Measurements from ENCODE around the gene STEEP1. TPM values are rescaled to one million over a fixed set of nuclear protein-coding genes. Genes with fewer than 3 reads are reported as not detected.
"Not testable (repeated sequence)": the region's sequence is repeated elsewhere in the genome, so short reads cannot be mapped to it uniquely, and the experiment has no call there.

Gene STEEP1
- total RNA-seq, 4 donors from 2014 or later: 20.2 to 26.0 (median 22.5) TPM

DNA sequence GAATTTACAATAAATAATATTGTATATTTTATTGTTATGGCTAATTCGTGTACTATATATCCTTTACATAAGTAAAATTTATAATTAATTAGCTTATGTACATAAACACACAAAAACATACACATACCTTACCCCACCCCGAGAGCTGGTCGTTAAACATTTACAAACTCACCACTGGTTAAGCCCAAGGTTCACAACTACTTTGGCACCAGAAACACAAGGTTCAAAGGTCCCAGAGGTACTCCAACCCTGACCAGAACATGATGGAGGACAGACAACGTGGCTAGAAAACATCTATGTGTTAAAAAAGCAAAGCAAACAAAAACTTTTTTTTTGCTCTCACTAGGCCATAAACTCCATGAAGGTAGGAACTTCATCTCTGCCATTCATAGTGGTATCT lies 59.3 kb downstream of the STEEP1 start:
- Histone ChIP-seq H3K4me3 (no peak overlapping the region), H3K27ac (no peak overlapping the region), H3K36me3 (no peaks in the 10 kb centered on the region), H3K4me1 (peaks cover 0 to 5% (median 0%) of the 10 kb centered on the region in 3 donors), H3K9me3 (no peaks in the 10 kb centered on the region), H3K27me3 (no peaks in the 10 kb centered on the region)
- TF ChIP-seq EP300 (IDR thresholded peaks at IDR 0.05) (no peak), POLR2A (IDR thresholded peaks at IDR 0.05) (no peak), POLR2AphosphoS5 (IDR thresholded peaks at IDR 0.05) (no peak), CTCF (IDR thresholded peaks at IDR 0.05) (no peak)
- WGBS, 2 donors (ENCODE audit: low coverage in 1 of 2): 73 to 82% methylated on average over 4 of the region's 4 CpGs
- ATAC-seq: no peak

- not testable (repeated sequence) for ATAC-seq, H3K36me3 ChIP-seq, H3K27me3 ChIP-seq, H3K27ac ChIP-seq, H3K9me3 ChIP-seq, H3K4me1 ChIP-seq, H3K4me3 ChIP-seq
- 85% methylated on average over 7 of the region's 10 CpGs; no CpG with 5 or more reads in 1 of the 2 donors for WGBS, 2 donors (ENCODE audit: low coverage in 1 of 2)
These were observed 60.1 kb downstream of the STEEP1 start for GRCh38 chrX:119505145-119505544.

DNA sequence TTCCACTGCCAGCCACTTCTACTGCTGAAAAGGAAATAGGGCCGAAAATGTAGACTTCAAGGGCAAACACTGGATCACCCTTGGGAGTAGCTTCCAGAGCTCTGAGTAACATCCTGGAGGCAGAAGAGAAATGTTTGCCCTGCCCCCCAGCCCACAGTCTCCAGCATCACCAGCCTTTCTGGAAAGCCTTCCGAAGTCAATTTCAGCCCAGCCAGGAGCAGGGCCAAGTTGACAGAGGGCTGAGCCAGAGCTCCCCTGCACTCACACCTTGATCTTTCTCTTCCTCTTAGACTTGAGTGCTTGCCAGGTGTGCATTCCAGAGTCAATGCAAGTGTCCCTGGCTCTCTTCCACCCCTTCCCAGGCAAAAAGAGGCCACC lies 61.7 kb downstream of the STEEP1 start:
- Histone ChIP-seq H3K4me3 (no peak overlapping the region), H3K4me1 (peaks cover 0 to 5% (median 0%) of the 10 kb centered on the region in 3 donors), H3K36me3 (no peaks in the 10 kb centered on the region), H3K9me3 (no peaks in the 10 kb centered on the region), H3K27me3 (no peaks in the 10 kb centered on the region), H3K27ac (peak overlapping the region in 1 of 4 donors; percentile 12)
- WGBS, 2 donors (ENCODE audit: low coverage in 1 of 2): 0% methylated on average over 1 of the region's 2 CpGs; no CpG with 5 or more reads in 1 of the 2 donors
- no peak for TF ChIP-seq POLR2A (IDR thresholded peaks at IDR 0.05)
- TF ChIP-seq EP300 (IDR thresholded peaks at IDR 0.05): no peak
- no peak for TF ChIP-seq POLR2AphosphoS5 (IDR thresholded peaks at IDR 0.05)
- no peak for TF ChIP-seq CTCF (IDR thresholded peaks at IDR 0.05)
- peak; percentile 39 for ATAC-seq

- Histone ChIP-seq H3K9me3 (no peaks in the 10 kb centered on the region), H3K4me1 (peaks cover 0 to 5% (median 0%) of the 10 kb centered on the region in 3 donors), H3K27me3 (no peaks in the 10 kb centered on the region), H3K36me3 (no peaks in the 10 kb centered on the region), H3K27ac (no peak overlapping the region), H3K4me3 (no peak overlapping the region)
- ATAC-seq: no peak
- no peak for TF ChIP-seq POLR2A (IDR thresholded peaks at IDR 0.05)
- TF ChIP-seq CTCF (IDR thresholded peaks at IDR 0.05): no peak
- no peak for TF ChIP-seq EP300 (IDR thresholded peaks at IDR 0.05)
- no peak for TF ChIP-seq POLR2AphosphoS5 (IDR thresholded peaks at IDR 0.05)
- WGBS, 2 donors (ENCODE audit: low coverage in 1 of 2): 67% methylated on average over 2 of the region's 11 CpGs; no CpG with 5 or more reads in 1 of the 2 donors
These were observed 62.3 kb downstream of the STEEP1 start for GRCh38 chrX:119502727-119503483.

DNA sequence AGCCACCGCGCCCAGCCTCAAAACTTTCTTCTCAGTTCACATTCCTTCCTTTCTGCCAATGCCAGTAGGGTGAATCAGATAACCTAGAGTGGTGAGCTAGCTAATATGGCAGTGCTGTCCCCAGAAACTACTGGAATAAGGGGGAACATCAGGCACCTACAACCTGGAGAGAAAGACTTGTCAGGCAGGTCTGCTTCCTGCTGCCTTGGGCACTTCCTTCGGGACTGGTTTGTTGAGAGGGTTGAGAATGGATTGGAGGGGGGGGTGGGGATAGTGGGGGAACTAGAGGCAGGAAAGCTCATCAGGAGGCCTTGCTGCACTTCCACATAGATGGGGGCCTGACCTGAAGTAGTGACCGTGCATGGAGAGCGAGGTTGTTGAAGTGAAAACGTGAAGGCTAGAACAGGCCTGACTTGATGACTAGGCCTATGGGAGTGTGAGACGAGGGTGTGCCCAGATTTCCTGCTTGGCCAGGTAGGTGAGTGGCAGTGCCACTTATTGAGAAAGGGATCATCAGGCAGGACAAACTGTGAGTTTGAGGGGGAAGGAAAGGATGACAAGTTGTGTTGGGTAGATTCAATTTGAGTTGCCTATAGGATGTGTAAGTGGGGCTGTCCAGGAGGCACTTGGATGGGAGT lies 63.6 kb downstream of the STEEP1 start:
- 74 to 100% methylated on average over 2 to 3 of the region's 7 CpGs for WGBS, 2 donors (ENCODE audit: low coverage in 1 of 2)

More for the DNA sequence above, 63.6 kb downstream of the STEEP1 start:
- H3K4me3 ChIP-seq: no peak overlapping the region
- no peak overlapping the region for H3K27ac ChIP-seq
- H3K4me1 ChIP-seq: peaks cover 0 to 5% (median 0%) of the 10 kb centered on the region in 3 donors
- TF ChIP-seq CTCF (IDR thresholded peaks at IDR 0.05) (no peak), EP300 (IDR thresholded peaks at IDR 0.05) (no peak), POLR2AphosphoS5 (IDR thresholded peaks at IDR 0.05) (no peak), POLR2A (IDR thresholded peaks at IDR 0.05) (no peak)
- no peaks in the 10 kb centered on the region for H3K27me3 ChIP-seq
- no peaks in the 10 kb centered on the region for H3K36me3 ChIP-seq
- ATAC-seq: no peak
- no peaks in the 10 kb centered on the region for H3K9me3 ChIP-seq
